GM06990 (cell line): ENCODE measurements around the gene SEMA5A.

ENCODE experiments used
- DNase-seq: peaks from one replicate; pipeline ENCODE4 v3.0.0-alpha.2; 2011; ENCODE audit not compliant: insufficient read length; ENCODE audit errors: extremely low read depth
- H3K27me3 ChIP-seq: replicated peaks from 2 replicates; pipeline ENCODE4 v1.6.0; 2011; ENCODE audit warnings: low read length; ENCODE audit not compliant: control insufficient read depth, insufficient read depth
- H3K36me3 ChIP-seq: 2 replicates; pipeline ENCODE4 v1.5.1; 2011; ENCODE audit warnings: low read length; ENCODE audit not compliant: control insufficient read depth, insufficient read depth
- H3K4me3 ChIP-seq: replicated peaks from 2 replicates; pipeline ENCODE4 v1.5.1; 2011; ENCODE audit warnings: low read depth, mild to moderate bottlenecking, control low read depth, low read length
- CTCF ChIP-seq: IDR thresholded peaks from 2 replicates; pipeline ENCODE4 v1.5.1; 2011; ENCODE audit warnings: low read length, control low read depth, mild to moderate bottlenecking, inconsistent platforms; ENCODE audit not compliant: insufficient read depth, poor library complexity, severe bottlenecking

Gene SEMA5A

GRCh38 chr5:9555961-9556360 lies 10.1 kb upstream of the SEMA5A start:
- no peak for DNase-seq
- Histone ChIP-seq H3K4me3 (no peak overlapping the region), H3K27me3 (no peaks in the 10 kb centered on the region), H3K36me3 (no peaks in the 10 kb centered on the region)
- no peak for TF ChIP-seq CTCF

GRCh38 chr5:9554122-9554521 lies 8.2 kb upstream of the SEMA5A start:
- no peaks in the 10 kb centered on the region for H3K36me3 ChIP-seq
- DNase-seq = no peak
- no peak for TF ChIP-seq CTCF
- H3K4me3 ChIP-seq = no peak overlapping the region
- H3K27me3 ChIP-seq = no peaks in the 10 kb centered on the region

GRCh38 chr5:9553561-9553960 lies 7.7 kb upstream of the SEMA5A start:
- no peak overlapping the region for H3K4me3 ChIP-seq
- H3K36me3 ChIP-seq = no peaks in the 10 kb centered on the region
- TF ChIP-seq CTCF = no peak
- DNase-seq = no peak
- H3K27me3 ChIP-seq = no peaks in the 10 kb centered on the region

GRCh38 chr5:9551567-9552537 lies 6.0 kb upstream of the SEMA5A start:
- no peak for TF ChIP-seq CTCF
- no peak for DNase-seq
- Histone ChIP-seq H3K27me3 (no peaks in the 10 kb centered on the region), H3K4me3 (no peak overlapping the region), H3K36me3 (no peaks in the 10 kb centered on the region)

- no peak for TF ChIP-seq CTCF
- DNase-seq = no peak
- Histone ChIP-seq H3K4me3 (no peak overlapping the region), H3K27me3 (no peaks in the 10 kb centered on the region), H3K36me3 (no peaks in the 10 kb centered on the region)
Measured at GRCh38 chr5:9549941-9550340, 4.1 kb upstream of the SEMA5A start.
